Activated CD4-positive, alpha-beta T cell treated with anti-CD3 and anti-CD28 coated beads for 24 hours (primary cell): Measurements from ENCODE around the gene PC.

Source experiments
- DNase-seq, 2 donors: peaks; one replicate each; pipeline ENCODE4 v3.0.0-alpha.2; 2020; ENCODE audit warnings: low read depth in 2 of 2

Gene PC

DNA sequence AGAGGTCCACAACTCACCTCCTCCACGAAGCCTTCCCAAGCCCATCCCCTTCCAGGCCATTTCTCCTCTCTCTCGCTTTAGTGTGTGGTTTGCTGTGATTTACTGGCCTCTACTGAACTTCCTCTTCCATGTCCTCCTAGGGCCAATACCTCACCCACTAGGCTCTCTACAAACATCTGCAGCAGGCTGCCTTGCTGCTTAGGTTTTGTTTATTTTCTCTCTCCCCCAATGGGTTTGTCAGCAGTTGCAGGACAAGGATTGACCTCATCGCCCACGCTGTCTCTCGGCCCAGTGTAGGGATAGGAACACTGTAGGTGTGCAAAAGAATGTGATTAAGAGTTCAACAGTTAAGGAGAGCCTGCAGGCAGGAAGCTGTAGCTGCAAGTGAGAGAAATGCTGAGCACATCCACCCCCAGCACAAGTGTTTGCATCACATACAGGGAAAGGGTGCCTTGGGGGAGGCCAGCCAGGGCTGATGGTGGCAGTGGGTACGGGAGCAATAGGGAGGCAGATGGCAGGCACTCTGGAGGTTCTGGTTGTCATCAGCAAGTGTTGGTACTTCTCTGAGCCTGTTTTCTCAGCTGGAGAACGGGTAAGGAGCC, 1.4 kb downstream of the PC start:
- no peak for DNase-seq

DNA sequence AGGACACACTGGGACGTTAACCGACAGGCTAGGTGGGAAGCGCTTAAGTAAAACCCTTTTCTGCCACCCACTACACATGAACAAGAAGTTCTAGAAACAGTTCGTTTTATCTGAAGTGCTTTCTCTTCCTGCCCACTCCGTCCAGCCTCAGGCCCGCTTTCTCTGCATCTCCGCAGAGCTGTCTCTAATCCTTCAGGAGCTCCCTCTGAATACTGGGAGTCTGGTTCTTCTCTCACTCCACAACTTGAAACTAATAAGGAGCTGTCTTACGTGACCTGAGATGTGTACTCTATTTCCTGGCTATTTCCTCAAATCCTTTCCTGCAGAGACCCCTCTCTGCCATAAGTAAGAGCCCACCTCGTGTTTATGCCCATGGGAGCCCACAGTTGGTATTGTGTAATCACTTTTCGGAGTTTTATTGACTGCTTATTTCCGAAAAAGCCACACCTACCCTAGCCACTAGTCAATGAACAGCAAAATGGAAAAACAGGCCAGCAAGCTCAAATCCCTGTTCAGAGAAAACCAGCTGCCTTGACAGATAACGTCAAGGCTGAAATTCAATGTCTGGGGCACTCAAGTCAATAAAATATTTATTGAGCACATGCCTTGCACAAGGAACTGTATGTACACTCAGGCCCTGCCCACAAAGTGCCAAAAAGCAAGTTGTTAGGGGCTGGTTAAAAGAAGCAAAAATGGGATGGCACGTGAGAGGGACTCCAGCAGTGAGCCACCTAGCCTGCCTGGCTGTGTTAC, 4.9 kb downstream of the PC start:
- no peak for DNase-seq

DNA sequence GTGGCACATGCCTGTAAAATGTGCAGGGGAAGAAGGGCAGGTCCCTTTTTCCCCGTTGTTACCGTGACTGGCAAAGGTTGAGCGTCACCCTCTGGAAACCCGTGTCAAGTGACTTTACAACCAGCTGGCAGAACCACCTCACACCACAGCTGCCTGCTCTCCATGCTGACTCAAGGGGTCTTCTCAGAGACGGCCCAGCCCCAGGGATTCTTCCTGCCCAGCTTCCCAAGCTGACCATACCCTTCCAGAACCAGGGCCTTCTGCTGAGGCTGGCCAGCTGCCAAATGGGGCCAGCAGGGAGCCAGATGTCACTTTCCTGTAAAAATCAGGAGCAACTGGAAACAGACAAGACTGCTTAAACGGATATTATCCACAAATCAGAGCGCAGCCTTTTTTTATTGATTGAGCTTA, 6.3 kb downstream of the PC start:
- DNase-seq: no peak

DNA sequence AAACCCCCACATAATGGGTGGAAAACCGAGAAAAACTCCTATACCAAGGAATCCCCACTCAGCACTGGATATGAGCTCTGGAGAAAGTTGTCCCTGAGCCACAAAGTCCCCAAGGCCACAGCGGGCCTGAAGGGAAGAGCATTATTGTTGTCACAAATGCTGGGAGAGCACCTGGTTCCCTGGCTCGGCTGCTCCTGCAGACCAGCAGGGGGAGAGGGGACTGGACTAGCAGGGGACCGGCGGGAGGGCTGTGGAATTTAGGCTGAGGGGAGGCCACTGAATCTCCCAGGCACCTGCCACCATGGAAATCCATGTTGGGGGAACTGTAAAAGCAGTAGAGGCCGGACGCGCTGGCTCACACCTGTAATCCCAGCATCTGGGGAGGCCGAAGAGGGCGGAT, 7.0 kb downstream of the PC start:
- DNase-seq: no peak

DNA sequence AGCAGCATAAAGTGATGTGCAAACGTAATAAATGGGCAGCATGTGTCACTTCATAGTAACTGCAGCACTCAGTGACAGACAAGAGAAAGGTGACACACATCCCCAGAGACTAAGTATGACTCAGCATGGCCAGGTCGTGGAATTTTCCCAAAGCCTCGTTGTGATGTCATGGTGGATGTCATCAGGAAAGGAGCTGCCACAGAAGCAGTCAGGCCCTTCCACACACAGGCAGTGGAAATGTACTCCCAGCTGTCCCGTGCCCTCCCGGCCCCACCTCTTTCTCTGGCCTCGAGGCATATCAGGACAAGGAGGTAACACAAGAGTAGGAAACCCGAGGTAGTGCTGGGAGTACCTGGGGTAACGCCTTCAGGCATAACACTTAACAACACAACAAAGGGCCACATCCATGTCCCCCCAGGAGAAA, 8.1 kb downstream of the PC start:
- peak in 1 of 2 donors; percentile 22 for DNase-seq

DNA sequence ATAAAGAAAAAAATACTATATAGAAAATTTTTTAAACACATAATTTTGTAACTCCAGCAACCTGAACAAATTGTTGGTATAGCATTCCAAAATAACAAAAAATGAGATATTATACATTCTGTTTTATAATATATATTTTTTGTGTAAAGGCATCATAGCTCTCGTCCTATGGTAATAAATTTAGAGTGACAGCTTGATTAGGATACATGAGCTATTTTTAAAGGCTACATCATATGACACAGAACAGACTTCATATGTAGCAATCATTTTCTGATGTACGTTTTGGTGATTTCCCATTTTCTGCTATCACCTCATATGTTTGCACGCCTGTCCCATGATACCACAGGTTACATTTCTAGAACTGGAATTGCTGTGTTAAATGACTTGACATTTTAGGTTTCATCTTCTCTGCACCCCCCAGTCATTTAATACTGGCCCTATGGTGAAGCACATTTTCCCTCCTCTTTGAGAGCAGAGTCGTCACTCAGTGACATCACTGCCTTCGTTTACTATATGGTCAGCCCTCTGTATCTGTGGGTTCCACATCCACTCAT, 19.5 kb downstream of the PC start:
- DNase-seq: no peak

DNA sequence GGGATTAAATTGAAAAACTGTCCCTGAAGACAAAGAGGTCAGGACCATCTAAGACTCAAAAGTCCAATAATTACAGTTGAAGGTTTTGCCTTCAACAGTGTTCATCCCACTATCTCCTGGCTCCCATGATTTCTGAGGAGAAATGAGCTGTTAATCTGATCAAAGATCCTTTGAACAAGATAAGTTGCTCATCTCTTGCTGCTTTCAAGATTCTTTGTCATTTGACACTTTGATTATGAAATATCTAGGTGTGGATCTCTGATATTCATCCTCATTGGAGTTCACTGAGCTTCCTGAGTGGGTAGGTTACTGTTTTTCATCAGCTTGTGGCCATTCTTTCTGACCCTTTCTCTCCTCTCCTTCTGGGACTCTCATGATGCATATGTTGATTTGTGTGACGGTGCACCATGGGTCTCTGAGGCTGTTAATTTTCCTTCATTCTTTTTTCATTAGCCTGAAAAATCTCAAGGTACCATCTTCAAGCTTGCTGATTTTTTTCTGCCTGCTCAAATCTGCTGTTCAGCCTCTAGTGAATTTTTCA, 20.9 kb downstream of the PC start:
- no peak for DNase-seq

DNA sequence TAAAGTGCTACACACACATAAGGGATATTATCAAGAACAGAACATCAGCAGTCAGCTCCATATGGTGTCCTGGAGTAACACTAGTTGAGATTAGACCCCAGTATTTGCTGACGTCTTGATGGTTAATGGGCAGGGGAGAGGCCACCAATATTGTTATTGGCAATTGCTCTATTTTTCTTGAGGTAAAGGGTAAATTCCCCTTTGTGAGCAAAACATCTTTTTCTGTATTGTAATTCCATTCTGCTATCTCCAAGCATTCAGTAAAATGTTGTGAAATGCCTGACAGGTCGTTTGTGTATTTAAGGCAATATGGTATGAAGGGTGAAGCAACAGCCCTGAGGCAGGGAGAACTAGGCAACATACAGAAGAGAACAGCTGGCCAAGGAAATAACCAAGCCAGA, 21.9 kb downstream of the PC start:
- DNase-seq: no peak

DNA sequence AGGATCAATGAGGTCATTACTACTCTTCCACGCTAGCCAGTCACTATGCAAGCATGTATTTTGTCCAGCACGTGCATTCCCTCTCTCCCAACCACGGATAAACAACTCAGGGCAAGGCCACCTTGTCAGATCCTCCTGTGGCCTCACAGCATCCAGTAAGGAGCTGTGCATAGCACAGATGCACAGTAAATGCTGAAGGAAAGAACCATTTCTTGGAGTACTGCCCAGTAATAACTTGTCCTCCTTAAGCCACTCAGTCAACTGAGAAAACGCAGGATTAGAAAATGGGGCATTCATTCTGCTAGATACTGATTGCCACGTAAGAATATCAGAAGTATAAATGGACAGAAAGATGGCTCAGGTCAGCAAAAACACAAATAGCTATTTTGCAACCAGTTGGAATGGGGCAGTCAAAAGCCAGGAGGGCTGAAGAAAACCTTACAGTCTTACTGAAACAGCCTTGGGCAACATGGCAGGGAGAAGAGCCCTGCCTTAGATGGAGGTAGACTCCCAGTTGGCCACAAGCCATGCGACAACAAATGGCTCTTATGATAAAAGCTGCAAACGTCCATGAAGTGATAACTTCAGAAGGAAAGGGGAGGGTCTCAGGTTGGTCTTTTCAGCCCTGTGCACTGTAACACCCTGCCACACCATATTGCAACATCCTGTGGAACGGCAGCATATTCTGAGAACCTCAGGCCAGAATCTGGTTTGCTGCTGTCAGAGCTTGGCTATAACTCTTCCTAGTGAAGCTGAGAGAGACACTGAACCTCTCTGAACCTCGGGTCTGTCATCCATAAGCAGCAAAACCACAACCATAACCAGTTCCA, 23.0 kb downstream of the PC start:
- no peak for DNase-seq

DNA sequence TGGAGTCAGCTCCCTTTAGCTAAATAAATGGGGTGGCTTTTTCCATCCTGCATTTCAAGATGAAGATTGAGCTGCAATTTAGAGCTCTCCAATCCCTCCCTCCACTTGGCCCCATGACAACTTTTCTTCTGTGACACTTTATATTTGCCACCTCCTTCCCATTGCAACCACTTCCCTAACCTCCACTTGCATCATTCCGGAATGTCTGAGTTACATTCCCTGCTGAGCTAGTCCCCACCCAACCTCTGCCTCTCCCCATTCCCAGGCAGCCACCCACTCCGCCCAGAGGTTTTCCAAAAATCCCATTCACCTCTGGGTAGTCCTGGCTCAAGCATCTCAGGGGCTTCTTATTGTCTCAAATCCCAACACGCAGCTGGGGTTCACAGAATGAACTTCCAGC, 24.7 kb downstream of the PC start:
- DNase-seq: no peak

DNA sequence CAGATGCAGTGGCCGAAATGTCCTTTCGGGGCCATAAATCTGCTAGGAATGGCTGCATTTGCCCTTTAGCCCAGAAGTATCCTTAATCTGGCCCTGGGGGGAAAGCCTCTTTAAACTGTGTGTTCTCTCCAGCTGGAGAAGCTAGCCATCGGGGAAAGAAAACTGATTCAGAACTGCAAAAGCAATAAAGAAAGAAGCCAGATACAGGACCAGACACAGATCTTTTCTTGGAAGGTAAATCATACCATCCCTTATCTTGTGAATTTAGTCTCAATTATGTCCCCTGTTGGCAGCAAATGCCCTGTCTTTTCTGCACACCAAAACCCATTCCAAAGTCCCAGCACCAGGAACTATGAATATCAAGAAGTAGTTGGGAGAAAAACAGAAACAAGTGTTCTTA, 25.6 kb downstream of the PC start:
- DNase-seq: no peak

DNA sequence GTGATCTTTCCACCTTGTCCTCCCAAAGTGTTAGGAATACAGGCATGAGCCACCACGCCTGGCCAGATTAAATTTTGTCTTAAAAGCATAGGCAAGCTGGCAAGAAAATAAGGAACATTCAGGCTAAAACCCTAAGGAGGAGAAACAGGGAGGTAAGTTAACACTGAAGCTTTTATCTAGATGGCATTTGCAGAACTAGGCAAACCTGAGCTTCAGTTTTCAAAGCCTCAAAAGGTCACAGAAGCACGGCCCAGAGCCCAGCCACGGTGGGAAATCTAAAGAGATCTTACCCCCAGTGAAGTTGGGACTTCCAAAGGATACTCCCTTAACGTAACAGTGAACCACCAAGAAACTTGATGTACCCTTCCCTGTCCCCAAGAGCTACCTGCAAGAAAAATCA, 28.4 kb downstream of the PC start:
- DNase-seq: no peak

DNA sequence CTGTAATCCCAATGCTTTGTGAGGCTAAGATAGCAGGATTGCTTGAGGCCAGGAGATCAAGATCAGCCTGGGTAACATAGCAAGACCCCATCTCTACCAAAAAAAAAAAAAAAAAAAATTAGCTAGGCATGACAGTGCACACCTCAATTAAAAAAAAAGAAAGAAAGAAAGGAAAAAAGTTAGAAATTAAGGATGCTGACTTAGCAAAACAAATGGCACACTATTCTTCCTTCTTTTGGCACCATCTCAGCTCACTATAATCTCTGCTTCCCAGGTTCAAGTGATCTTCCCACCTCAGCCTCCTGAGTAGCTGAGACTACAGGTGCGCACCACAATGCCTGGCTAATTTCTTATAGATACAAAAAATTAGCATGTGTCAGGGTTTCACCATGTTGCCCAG, 33.9 kb downstream of the PC start:
- DNase-seq: no peak

DNA sequence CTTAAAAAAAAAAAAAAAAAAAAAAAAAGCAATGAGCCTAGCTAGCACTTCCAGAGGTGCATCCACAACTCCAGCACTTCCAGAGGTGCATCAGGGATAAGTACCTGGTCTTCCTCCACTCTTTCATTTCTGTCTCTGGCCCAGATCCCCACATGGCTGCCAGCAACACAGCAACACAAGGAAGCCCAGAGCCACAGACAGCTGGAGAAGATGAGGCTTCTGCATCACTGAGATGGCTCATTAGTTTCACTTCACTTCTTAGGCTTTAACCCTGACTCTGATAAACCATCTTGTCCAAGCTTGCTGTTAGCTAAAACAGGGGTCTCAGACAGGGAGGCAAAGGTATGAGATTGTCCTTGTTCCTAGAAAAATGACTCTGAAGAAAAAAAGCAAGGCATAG, 35.6 kb downstream of the PC start:
- DNase-seq: no peak

DNA sequence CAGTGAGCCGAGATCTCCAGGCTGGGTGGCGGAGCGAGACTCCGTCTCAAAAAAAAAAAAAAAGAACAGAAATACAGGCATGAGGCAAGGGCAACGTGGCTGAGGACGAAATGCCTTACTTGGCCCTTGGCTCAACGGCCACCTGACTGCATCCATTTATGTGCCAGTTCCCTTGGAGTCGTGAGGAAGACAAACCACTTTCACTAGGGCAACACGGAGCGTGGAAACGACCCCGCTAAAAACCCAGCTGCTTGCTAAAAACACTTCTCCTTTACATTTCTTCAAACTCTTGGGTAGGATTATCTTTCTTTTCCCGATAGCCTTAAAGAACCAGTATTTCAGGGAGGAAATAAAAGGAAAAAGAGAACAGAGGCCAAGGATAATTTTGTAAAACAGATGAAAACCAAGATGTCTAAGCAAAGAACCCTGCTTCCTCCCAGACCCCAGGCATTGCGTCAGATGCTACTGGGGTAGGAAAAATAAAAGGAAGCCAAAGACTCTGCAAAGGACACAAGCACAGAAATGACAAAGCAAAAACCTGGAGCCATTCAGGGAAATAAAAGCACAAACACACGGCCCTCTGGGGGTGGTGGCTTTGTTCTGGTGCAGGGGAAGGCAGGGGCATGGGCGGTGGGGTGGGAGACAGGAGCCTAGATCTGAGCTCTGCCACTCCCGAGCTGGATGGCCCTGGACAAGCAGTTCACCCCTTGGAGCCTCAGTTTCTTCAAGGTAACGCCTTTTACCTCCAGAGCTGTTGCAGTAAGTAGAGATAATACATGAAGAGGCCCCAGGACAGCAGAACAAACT, 37.0 kb downstream of the PC start:
- no peak for DNase-seq

DNA sequence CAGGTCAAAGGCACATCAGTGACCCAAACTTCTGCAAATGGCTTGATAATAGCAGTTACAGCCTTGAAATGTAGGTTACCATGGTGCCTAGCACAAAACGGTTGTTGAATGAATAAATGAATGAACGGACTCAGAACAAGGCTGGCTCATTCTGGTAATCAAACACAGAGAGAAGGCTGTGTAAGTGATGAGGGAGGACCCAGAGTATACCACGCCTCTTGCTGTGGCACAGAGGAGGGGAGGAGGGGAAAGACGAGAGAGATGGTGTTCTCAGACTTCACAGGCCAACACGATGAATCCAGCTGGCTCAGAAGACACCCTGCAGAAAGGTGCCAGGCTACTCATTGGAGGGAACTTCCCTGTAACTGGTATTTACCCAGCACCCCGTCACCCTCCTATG, 38.3 kb downstream of the PC start:
- no peak for DNase-seq

DNA sequence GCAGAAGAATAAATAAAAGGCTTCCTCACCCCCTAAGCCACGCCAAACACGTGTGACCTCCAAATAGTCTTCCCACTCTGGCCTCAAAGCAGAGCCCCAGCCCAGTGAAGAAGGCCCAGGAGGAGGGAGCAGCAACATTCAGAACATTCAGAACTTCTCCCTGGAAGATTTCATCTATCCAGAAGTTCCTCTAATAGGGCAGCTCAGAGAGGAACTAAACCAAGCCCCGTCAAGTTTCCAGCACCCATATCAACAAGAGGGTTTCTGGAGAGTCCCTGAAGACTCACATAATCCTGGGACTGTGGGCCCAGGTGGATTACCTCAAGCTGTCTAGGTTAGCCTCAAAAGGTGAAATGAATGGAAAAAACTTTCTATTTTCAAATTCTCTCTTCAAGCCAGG, 39.4 kb downstream of the PC start:
- DNase-seq: no peak

DNA sequence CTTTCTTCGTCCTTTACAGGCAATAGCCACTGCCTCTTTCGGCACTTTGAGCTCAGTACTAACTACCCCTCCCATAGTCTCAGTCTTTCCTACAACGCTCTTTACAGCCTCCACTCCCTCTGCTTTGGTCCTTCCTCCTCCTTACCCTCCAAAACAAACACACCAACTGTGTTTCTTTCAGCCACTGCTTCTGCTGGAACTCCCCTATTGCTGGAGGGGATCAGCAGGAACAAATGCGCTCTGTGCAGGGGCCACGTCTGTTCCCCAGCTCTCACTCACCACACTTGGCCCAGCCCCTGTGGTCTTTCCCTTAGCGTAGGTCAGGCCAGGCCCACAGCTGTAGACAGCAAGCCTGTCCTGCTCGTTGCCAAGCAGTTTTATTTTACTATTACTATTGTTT, 42.3 kb downstream of the PC start:
- no peak for DNase-seq

DNA sequence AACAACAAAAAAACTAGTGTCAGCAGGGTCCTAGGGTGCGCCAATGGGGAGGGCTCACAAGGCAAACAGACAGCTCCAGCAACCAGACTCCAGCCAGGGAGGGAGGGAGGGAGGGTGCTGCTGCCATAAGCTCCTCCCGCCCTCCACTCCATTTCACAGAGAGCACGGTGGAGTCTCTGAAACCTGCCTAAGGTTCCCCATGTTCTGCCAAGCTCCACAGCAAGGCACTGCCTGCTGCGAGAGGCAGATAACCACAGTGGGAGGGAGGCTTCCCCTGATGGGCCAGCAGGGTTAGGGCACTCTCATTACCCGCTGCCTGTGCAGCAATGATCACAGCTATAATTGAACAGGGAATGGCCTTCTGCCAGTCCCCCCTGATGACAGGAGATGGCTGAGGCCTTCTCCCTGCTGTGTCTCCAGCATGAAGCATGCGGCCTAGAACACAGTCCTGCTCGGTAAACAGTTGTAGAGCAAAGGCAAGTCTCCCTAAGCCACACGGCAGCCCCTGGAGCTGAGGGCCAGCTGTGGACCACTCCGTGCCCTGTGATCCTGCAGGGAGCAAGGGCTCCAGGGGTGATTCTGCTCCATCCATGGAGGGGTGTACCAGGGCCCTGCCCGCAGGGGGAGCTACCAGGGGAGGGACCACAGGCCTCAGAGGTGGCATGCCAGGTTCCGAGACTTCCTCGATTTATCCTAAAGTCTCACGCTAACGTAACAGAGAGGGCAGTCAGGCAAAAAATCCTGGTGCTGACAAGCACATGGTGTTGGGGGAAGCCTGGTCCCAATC, 42.9 kb downstream of the PC start:
- DNase-seq: no peak

DNA sequence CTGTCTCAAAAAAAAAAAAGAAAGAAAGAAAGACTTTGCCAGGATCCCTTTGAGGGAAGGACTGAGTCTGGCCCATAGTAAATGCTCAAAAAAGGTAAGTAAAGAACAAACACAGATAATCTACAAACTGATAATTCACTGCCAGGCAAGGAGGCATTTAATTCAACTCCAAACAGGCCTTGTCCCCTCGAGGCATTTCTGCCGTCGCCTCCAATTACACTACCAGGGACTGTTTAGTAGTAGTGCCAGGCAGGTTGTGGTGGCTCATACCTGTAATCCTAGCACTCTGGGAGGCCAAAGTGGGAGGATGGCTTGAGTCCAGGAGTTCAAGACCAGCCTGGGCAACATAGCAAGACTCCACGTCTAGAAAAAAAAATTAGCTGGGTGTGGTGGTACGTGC, 43.7 kb downstream of the PC start:
- DNase-seq: no peak

DNA sequence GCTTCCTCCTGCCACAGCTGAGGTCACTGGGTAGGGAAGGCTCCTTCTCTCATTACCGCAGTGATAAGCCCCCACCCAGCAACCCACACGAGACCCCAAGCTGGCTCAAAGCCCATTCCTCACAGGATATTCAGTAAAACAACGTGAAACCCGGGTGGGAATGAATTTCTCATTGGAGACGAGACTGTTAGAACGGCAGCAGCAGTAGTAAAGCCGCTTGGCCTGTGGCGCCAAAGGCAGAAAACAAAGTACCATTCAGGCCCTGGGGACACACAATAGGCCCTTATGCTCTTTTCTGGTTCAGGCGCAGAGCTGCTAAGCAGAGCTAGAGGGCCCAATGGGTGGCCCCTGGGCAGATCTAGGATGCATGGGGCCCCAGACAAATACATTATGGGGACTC, 45.3 kb downstream of the PC start:
- no peak for DNase-seq
